ENCODE measurements around the gene PGC. TPM values are rescaled to one million over a fixed set of nuclear protein-coding genes. Genes with fewer than 3 reads are reported as not detected.

PGC gene
- total RNA-seq, 1 experiment from 2014 or later, result not detected

- H3K27ac ChIP-seq (ENCODE audit: insufficient read length, low read depth, low read length), result no peak overlapping the region
- TF ChIP-seq CTCF (conservative IDR thresholded peaks at IDR 0.05), result no peak
- no peak overlapping the region for H4K8ac ChIP-seq (replicated peaks; ENCODE audit: insufficient read length, low read depth, low read length)
- Mint-ChIP-seq H3K9me3 (no peaks in the 10 kb centered on the region), H3K4me1 (peaks cover 42 to 46% of the 10 kb centered on the region in 2 experiments), H3K4me3 (no peak overlapping the region), H3K27me3 (ENCODE audit: low read depth) (peaks cover 30% of the 10 kb centered on the region), H3K27ac (no peak overlapping the region), H3K36me3 (ENCODE audit: insufficient read depth in 1 of 3, low read depth in 3 of 3) (no peaks in the 10 kb centered on the region)
- no peak overlapping the region for H2AFZ ChIP-seq (ENCODE audit: low read length)
- H3K27me3 ChIP-seq (ENCODE audit: insufficient read depth, low read length), result no peaks in the 10 kb centered on the region
- no peak overlapping the region for H2BK5ac ChIP-seq (ENCODE audit: insufficient read length, low read length)
- no peak overlapping the region for H2BK15ac ChIP-seq (ENCODE audit: low read depth, low read length)
- H3K14ac ChIP-seq (ENCODE audit: insufficient read depth, low read length), result no peak overlapping the region
- no peak overlapping the region for H4K91ac ChIP-seq (ENCODE audit: insufficient read length, low read depth, low read length)
- no peak overlapping the region for H3K18ac ChIP-seq (ENCODE audit: insufficient read length, low read depth, low read length)
- no peak overlapping the region for H3T11ph ChIP-seq (ENCODE audit: low read length)
- H2AK5ac ChIP-seq (ENCODE audit: insufficient read length, low read length), result no peak overlapping the region
- peaks cover 6% of the 10 kb centered on the region for H3K23me2 ChIP-seq (ENCODE audit: insufficient read length, low read depth, low read length, poor library complexity, severe bottlenecking)
- H3K56ac ChIP-seq (ENCODE audit: insufficient read length, low read depth, low read length), result no peak overlapping the region
- no peak for DNase-seq
- no peaks in the 10 kb centered on the region for H3K79me2 ChIP-seq (ENCODE audit: insufficient read depth, low read length)
- H2BK12ac ChIP-seq (ENCODE audit: insufficient read length, low read depth, low read length), result no peak overlapping the region
- no peaks in the 10 kb centered on the region for H3K9me3 ChIP-seq (ENCODE audit: control insufficient read depth, low read depth, low read length)
- no CpG with 5 or more reads among the region's 7 CpGs for WGBS (ENCODE audit: extremely low coverage, insufficient read length, low lambda C conversion rate)
- no peak overlapping the region for H3K4me2 ChIP-seq (ENCODE audit: insufficient read depth, insufficient read length, low read length)
- no peak overlapping the region for H4K5ac ChIP-seq (ENCODE audit: insufficient read length, low read depth, low read length)
- peaks cover 11% of the 10 kb centered on the region; the same call in 1 of the 2 replicates for H3K4me1 ChIP-seq (ENCODE audit: insufficient read depth, low read length)
- no peaks in the 10 kb centered on the region for H4K20me1 ChIP-seq (ENCODE audit: control insufficient read depth, insufficient read depth, insufficient read length)
- no peak overlapping the region for H3K4ac ChIP-seq (ENCODE audit: low read depth, low read length)
- H3K79me1 ChIP-seq (ENCODE audit: insufficient read depth, low read depth, low read length, poor library complexity, severe bottlenecking), result no peaks in the 10 kb centered on the region
- H3K9ac ChIP-seq (ENCODE audit: extremely low read depth, insufficient read length, low read length), result no peak overlapping the region
- no peak overlapping the region for H3K23ac ChIP-seq (ENCODE audit: insufficient read length, low read depth, low read length)
- H2BK20ac ChIP-seq (ENCODE audit: low read depth, low read length, poor library complexity, severe bottlenecking), result no peak overlapping the region
- H2BK120ac ChIP-seq (ENCODE audit: low read depth, low read length, poor library complexity, severe bottlenecking), result no peak overlapping the region
Measured at GRCh38 chr6:41728954-41729353, 18.2 kb downstream of the PGC start.

Data from H9 (cell line).